ENCODE results near the gene SCN11A.

DNA sequence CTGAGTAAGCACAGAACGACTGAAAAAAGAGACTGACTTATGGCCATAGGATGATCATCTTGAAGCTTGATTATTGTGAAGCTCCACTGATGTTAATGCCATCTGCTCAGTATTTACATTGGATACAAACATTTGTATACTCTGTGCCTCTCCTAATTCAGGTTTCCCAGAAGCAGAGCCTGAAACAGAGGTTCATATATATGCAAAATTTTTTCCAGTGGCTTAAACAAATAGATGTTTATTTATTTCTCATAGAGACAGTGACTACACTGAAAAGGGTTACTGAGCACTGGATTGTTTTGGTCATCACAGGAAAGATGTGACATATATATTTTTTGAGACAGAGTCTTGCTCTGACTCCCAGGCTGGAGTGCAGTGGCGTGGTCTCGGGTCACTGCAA, 36.3 kb downstream of the SCN11A start:
- TF ChIP-seq, protein P1, sequence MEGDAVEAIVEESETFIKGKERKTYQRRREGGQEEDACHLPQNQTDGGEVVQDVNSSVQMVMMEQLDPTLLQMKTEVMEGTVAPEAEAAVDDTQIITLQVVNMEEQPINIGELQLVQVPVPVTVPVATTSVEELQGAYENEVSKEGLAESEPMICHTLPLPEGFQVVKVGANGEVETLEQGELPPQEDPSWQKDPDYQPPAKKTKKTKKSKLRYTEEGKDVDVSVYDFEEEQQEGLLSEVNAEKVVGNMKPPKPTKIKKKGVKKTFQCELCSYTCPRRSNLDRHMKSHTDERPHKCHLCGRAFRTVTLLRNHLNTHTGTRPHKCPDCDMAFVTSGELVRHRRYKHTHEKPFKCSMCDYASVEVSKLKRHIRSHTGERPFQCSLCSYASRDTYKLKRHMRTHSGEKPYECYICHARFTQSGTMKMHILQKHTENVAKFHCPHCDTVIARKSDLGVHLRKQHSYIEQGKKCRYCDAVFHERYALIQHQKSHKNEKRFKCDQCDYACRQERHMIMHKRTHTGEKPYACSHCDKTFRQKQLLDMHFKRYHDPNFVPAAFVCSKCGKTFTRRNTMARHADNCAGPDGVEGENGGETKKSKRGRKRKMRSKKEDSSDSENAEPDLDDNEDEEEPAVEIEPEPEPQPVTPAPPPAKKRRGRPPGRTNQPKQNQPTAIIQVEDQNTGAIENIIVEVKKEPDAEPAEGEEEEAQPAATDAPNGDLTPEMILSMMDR (conservative IDR thresholded peaks at IDR 0.05 in 1 of 2, IDR thresholded peaks at IDR 0.05 in 1 of 2; ENCODE audit: extremely low read depth in 1 of 2, insufficient read depth in 1 of 2, low read depth in 1 of 2, low read length in 2 of 2) = no peak
- TF ChIP-seq EZH2 (IDR thresholded peaks at IDR 0.05; ENCODE audit: borderline replicate concordance, low read length) = no peak
